ENCODE results near the gene FDXACB1.

DNA sequence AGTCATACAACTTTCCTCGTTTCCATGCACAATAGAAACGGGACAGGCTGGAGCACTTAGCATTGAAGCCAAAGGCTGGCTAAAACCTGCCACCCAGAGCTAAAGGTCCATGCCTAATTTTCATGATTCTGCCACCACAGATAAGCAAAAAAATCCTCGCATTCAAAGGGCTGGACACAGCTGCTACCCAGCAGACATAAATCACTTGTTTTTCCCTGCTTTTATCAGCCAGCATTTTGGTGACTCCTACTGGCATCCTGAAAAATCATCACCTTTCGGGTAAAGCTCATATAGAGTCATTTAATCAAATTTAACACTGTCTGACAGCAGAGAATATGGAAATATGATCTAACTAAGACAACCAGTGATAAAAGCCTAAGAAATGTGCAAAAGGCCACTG lies 45.4 kb downstream of the FDXACB1 start:
- TF ChIP-seq EZH2phosphoT487 (IDR thresholded peaks at IDR 0.05; ENCODE audit: low read length) (no peak), CTCF (IDR thresholded peaks at IDR 0.05; ENCODE audit: low read length) (no peak), EZH2 (optimal IDR thresholded peaks at IDR 0.05; ENCODE audit: low read depth, low read length) (no peak)
